Renal pelvis (tissue), 4 donors: ENCODE data around the gene MID2. TPM values are rescaled to one million over a fixed set of nuclear protein-coding genes. Genes with fewer than 3 reads are reported as not detected.
"Not testable (repeated sequence)": the region's sequence is repeated elsewhere in the genome, so short reads cannot be mapped to it uniquely, and the experiment has no call there.

Experiments
- DNase-seq: peaks from one replicate; pipeline ENCODE4 v3.0.0-alpha.2; 2013
- polyA plus RNA-seq, 3 donors: library from polyadenylated mRNA; unstranded; fragments of 120-200 nt; gene quantifications; one replicate each; pipeline ENCODE4 v1.2.1, GENCODE V29; 2013; ENCODE audit not compliant: insufficient read length in 3 of 3

MID2 gene
- polyA plus RNA-seq, 3 donors = 10.9 to 12.6 (median 10.9) TPM

DNA sequence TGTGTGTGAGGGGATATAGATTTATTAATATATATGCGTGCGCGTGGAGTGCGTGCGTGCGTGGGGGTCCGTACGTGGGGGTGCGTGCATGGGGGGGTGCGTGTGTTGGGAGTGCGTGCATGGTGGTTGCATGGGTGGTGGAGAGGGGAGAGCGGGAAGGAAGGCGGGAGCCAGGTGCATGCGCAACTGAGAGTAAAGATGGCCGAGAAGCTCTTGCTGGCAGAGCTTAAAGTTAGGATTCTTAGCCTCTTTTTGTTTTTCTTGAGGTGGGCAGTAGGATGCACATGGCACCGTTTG, 110.7 kb downstream of the MID2 start:
- no peak for DNase-seq

- DNase-seq = no peak
Measured at GRCh38 chrX:107940095-107940494, 114.4 kb downstream of the MID2 start.

- not testable (repeated sequence) for DNase-seq
Measured at GRCh38 chrX:107955337-107955736, 129.7 kb downstream of the MID2 start.

GRCh38 chrX:107968623-107969022, 143.0 kb downstream of the MID2 start:
- no peak for DNase-seq

- DNase-seq = no peak
Measured at GRCh38 chrX:107970073-107970472, 144.4 kb downstream of the MID2 start.

GRCh38 chrX:107971636-107972035, 146.0 kb downstream of the MID2 start:
- DNase-seq = no peak

Other genes starting within 250 kb of the MID2 start
- gene PRPS1, start 197.4 kb upstream of the MID2 start, polyA plus RNA-seq = 10 to 100 TPM; 44.9 to 51.2 (median 51.0) TPM
- gene TSC22D3, start 50.1 kb upstream of the MID2 start, polyA plus RNA-seq = 100 to 1,000 TPM; 122 to 126 (median 126) TPM
- under 1 TPM in 1 of 3 donors, not detected in 2; 0.04 TPM for gene NCBP2L, start 48.1 kb upstream of the MID2 start, polyA plus RNA-seq
- not detected for gene TEX13B, start 156.5 kb downstream of the MID2 start, polyA plus RNA-seq
- gene VSIG1, start 219.2 kb downstream of the MID2 start, polyA plus RNA-seq = 1 to 10 TPM in 1 of 3 donors, under 1 TPM in 2; 0.70 to 1.0 (median 0.85) TPM